CD4-positive, alpha-beta T cell (primary cell): ENCODE results near the gene SCRN1. TPM values are rescaled to one million over a fixed set of nuclear protein-coding genes. Genes with fewer than 3 reads are reported as not detected.

Experiments
- ATAC-seq: fragments of 200-7000 bp; cut with Tn5 transposase; one replicate; pipeline ENCODE4 v1.10.0; 2022; ENCODE audit warnings: mild to moderate bottlenecking; ENCODE audit not compliant: poor library complexity
- CTCF ChIA-PET: fragments of 350-600 bp; sonication (Branson Sonifier 250); formaldehyde crosslinking; loops from one replicate; lab custom pipeline; 2021; ENCODE audit warnings: antibody characterized with exemption, inconsistent platforms; lab: Charles Lee
- POLR2A ChIA-PET: fragments of 350-600 bp; sonication (Branson Sonifier 250); formaldehyde crosslinking; loops from one replicate; lab custom pipeline; 2021; ENCODE audit warnings: antibody characterized with exemption, inconsistent platforms; lab: Charles Lee
- DNase-seq, 14 experiments: peaks; one replicate each; pipeline ENCODE4 v3.0.0-alpha.2; 2013 to 2020; ENCODE audit warnings: mixed read lengths in 2 of 14
- H3K27ac ChIP-seq, 2 donors: one replicate each; pipeline versions ENCODE4 v1.5.1 to v1.7.0; 2013; ENCODE audit warnings: low read length in 2 of 2, low read depth in 1 of 2, mild to moderate bottlenecking in 1 of 2
- H3K27me3 ChIP-seq, 2 experiments: 1 replicate in 1 of 2; 2 replicates in 1 of 2; pipeline versions ENCODE4 v1.6.1 to v1.7.0; 2013; ENCODE audit warnings: low read length in 2 of 2, control low read depth in 1 of 2, mild to moderate bottlenecking in 1 of 2, moderate library complexity in 1 of 2; ENCODE audit not compliant: insufficient read depth in 2 of 2, control insufficient read depth in 1 of 2
- H3K36me3 ChIP-seq: one replicate; pipeline ENCODE4 v1.6.1; 2013; ENCODE audit warnings: low read length, control low read depth; ENCODE audit not compliant: insufficient read depth
- H3K4me1 ChIP-seq: one replicate; pipeline ENCODE4 v1.6.1; 2013; ENCODE audit warnings: low read length, control low read depth; ENCODE audit not compliant: insufficient read depth
- H3K4me3 ChIP-seq: one replicate; pipeline ENCODE4 v1.5.1; 2013; ENCODE audit warnings: mild to moderate bottlenecking, low read length, moderate library complexity
- H3K9me3 ChIP-seq, 2 experiments: 1 replicate in 1 of 2; 2 replicates in 1 of 2; pipeline versions ENCODE4 v1.6.1 to v1.7.0; 2013; ENCODE audit warnings: low read length in 2 of 2, mild to moderate bottlenecking in 2 of 2, control low read depth in 1 of 2, moderate library complexity in 1 of 2; ENCODE audit not compliant: control insufficient read depth in 1 of 2, insufficient read depth in 1 of 2
- H3K27ac Mint-ChIP-seq: one replicate; pipeline ENCODE4 v1.8.0; 2020; ENCODE audit warnings: mixed read lengths
- H3K27me3 Mint-ChIP-seq: one replicate; pipeline ENCODE4 v1.8.0; 2021; ENCODE audit warnings: mixed read lengths
- H3K36me3 Mint-ChIP-seq: one replicate; pipeline ENCODE4 v1.8.0; 2021; ENCODE audit warnings: low read depth, mixed read lengths
- H3K4me1 Mint-ChIP-seq: one replicate; pipeline ENCODE4 v1.8.0; 2021; ENCODE audit warnings: low read depth, mixed read lengths
- H3K4me3 Mint-ChIP-seq: one replicate; pipeline ENCODE4 v1.8.0; 2020; ENCODE audit warnings: mild to moderate bottlenecking, mixed read lengths
- H3K9me3 Mint-ChIP-seq: one replicate; pipeline ENCODE4 v1.8.0; 2020; ENCODE audit warnings: mixed read lengths
- intact Hi-C, 2 experiments: fragments of 100-400 bp; cut with DNase I in 1 of 2; cut with micrococcal nuclease in 1 of 2; formaldehyde crosslinking; loops; one replicate each; pipeline versions ENCODE4 v1.15.1 to v1.9.0; 2023 to 2025; cut with DNase I, micrococcal nuclease
- total RNA-seq, 174 experiments: library from RNA in 2 of 174; stranded (reverse) in 2 of 174; gene quantifications; one replicate each; pipeline ENCODE4 v1.2.3 and lab custom pipeline; 2021 to 2026
- TF ChIP-seq, protein P1 (sequence below): fragments of 200-600 bp; IDR thresholded peaks from one replicate; pipeline ENCODE4 v1.8.0; 2022; ENCODE audit warnings: antibody characterized with exemption, mild to moderate bottlenecking

The SCRN1 gene
- total RNA-seq, 2 experiments from 2014 or later = 2.4 to 3.2 TPM

DNA sequence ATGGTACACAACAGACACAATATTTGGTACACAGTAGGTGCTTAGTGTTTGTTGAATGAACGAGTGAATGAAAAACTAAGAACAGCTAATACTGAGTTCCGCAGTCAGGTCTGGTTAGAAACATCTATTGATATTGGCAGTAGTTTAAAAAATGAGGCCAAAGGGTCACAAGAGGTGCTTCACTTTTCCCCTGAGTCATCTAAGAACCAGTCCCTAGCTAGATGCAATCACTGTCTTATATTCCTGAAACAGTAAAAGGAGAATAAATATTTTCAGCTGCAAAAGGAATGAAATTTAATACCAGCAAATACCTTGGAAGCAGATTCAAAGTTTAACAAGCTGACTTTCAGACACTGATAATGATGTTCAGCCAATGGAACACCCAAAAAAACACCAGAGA, 54.5 kb downstream of the SCRN1 start:
- Histone ChIP-seq H3K27ac (no peak overlapping the region), H3K27me3 (no peaks in the 10 kb centered on the region), H3K36me3 (no peaks in the 10 kb centered on the region), H3K4me3 (no peak overlapping the region), H3K9me3 (peaks cover 0 to 9% of the 10 kb centered on the region in 2 experiments), H3K4me1 (no peaks in the 10 kb centered on the region)
- Mint-ChIP-seq H3K4me3 (no peak overlapping the region), H3K9me3 (no peaks in the 10 kb centered on the region), H3K27ac (no peak overlapping the region), H3K36me3 (no peaks in the 10 kb centered on the region), H3K27me3 (no peaks in the 10 kb centered on the region), H3K4me1 (no peaks in the 10 kb centered on the region)
- ChIA-PET POLR2A (no interaction called here), CTCF (no interaction called here)
- no peak for ATAC-seq
- TF ChIP-seq, protein P1, sequence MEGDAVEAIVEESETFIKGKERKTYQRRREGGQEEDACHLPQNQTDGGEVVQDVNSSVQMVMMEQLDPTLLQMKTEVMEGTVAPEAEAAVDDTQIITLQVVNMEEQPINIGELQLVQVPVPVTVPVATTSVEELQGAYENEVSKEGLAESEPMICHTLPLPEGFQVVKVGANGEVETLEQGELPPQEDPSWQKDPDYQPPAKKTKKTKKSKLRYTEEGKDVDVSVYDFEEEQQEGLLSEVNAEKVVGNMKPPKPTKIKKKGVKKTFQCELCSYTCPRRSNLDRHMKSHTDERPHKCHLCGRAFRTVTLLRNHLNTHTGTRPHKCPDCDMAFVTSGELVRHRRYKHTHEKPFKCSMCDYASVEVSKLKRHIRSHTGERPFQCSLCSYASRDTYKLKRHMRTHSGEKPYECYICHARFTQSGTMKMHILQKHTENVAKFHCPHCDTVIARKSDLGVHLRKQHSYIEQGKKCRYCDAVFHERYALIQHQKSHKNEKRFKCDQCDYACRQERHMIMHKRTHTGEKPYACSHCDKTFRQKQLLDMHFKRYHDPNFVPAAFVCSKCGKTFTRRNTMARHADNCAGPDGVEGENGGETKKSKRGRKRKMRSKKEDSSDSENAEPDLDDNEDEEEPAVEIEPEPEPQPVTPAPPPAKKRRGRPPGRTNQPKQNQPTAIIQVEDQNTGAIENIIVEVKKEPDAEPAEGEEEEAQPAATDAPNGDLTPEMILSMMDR = no peak
- intact Hi-C loops = no loop called here
- no peak for DNase-seq

GRCh38 chr7:29929018-29929807, 60.4 kb downstream of the SCRN1 start:
- CTCF ChIA-PET = interaction anchor here (0.8 kb wide), 1 partner anchor 8 kb away, joined by 3 read pairs; no protein-coding TSS in a partner anchor
- TF ChIP-seq, protein P1 = no peak
- H3K4me3 Mint-ChIP-seq = no peak overlapping the region
- no peaks in the 10 kb centered on the region for H3K36me3 Mint-ChIP-seq
- no peaks in the 10 kb centered on the region for H3K4me1 ChIP-seq
- POLR2A ChIA-PET = no interaction called here
- no peak overlapping the region for H3K27ac ChIP-seq
- H3K27me3 ChIP-seq = no peaks in the 10 kb centered on the region
- H3K36me3 ChIP-seq = no peaks in the 10 kb centered on the region
- H3K9me3 ChIP-seq = peaks cover 0 to 3% of the 10 kb centered on the region in 2 experiments
- H3K4me1 Mint-ChIP-seq = no peaks in the 10 kb centered on the region
- H3K9me3 Mint-ChIP-seq = no peaks in the 10 kb centered on the region
- H3K4me3 ChIP-seq = no peak overlapping the region
- no peak overlapping the region for H3K27ac Mint-ChIP-seq
- no peak for ATAC-seq
- intact Hi-C loops = no loop called here
- H3K27me3 Mint-ChIP-seq = no peaks in the 10 kb centered on the region
- no peak for DNase-seq

DNA sequence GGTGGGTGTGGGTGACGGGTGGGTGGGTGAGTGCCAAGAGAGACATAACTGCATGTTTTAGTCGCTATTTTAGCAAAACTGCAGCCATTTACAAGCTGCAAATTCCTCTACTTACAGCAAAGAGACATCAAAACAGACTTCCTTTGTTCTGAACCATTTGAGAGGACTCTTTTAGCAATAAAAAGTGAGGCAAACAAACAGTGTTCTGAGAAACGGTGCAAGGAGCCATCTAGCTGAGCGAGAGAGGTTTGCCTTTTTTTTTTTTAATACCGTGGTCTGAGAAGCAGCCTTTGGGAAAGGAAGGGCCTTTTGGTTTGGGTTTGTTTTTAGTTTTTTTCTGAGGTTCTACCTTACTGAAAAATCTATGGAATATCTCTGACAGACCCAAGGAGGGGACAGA, 62.9 kb downstream of the SCRN1 start:
- Mint-ChIP-seq H3K27ac (no peak overlapping the region), H3K9me3 (no peaks in the 10 kb centered on the region), H3K4me3 (no peak overlapping the region), H3K4me1 (no peaks in the 10 kb centered on the region), H3K36me3 (no peaks in the 10 kb centered on the region), H3K27me3 (no peaks in the 10 kb centered on the region)
- POLR2A ChIA-PET = no interaction called here
- CTCF ChIA-PET = no interaction called here
- H3K4me3 ChIP-seq = no peak overlapping the region
- ATAC-seq = no peak
- no peak for DNase-seq
- TF ChIP-seq, protein P1 = no peak
- no peaks in the 10 kb centered on the region for H3K4me1 ChIP-seq
- H3K9me3 ChIP-seq = peaks cover 0 to 3% of the 10 kb centered on the region in 2 experiments
- intact Hi-C loops = no loop called here
- no peak overlapping the region for H3K27ac ChIP-seq
- no peaks in the 10 kb centered on the region for H3K27me3 ChIP-seq
- no peaks in the 10 kb centered on the region for H3K36me3 ChIP-seq
